Stimulated activated CD8-positive, alpha-beta memory T cell treated with anti-CD3 and anti-CD28 coated beads, Interleukin-4, amount 100 ng/mL, for 24 hours (primary cell): ENCODE data around the gene LSAMP.
"Not testable (repeated sequence)": the region's sequence is repeated elsewhere in the genome, so short reads cannot be mapped to it uniquely, and the experiment has no call there.

Source experiments
- DNase-seq: peaks from one replicate; pipeline ENCODE4 v3.0.0-alpha.2; 2020; ENCODE audit warnings: low read depth

LSAMP gene

DNA sequence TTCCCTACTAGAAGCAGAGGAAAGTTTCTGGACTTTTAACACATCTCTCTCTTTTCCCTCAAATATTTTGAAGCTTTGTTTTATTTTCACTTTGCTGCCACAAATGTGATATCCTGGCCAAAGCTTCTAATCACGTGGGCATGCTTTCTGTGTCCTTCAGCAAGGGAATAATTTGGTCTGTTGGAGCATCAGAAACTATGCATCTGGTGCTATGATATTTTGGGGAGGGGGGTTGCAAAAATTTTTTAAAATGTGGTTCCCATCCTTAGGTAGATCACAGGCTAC is 567.7 kb downstream of the LSAMP start:
- DNase-seq = no peak

DNA sequence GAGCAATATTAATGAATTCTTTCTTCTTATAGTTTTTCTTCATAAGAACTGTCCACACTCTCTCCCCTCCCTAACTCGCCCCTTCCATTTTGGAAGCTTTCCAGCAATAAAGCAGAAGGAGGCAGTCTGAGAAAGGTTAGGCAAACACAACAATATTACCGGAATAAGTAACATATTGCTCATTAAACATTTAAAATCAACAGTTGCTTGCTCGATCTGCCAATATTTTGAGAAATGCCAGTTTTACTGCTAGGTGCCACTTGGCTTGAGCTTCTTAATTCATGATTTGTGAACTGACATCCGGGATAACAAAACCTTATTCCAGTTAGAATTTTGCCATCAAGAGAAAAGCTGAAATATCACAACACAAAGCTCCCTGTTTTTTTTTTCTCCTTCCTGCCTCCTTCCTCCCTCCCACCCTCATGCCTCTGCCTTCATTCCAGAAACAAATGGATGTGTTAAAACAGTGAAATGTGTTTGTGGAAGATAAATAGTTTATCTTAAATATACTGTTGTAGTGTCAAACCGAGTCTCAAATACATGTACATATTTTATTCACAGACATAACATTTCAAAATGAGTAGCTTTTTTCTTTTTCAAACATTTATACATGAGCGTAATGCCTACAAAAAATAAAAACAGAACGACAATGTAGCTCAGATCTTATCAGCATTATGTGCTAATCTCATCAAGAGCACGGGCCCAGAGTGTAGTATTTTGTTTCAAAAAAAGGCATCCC is 568.2 kb downstream of the LSAMP start:
- no peak for DNase-seq

DNA sequence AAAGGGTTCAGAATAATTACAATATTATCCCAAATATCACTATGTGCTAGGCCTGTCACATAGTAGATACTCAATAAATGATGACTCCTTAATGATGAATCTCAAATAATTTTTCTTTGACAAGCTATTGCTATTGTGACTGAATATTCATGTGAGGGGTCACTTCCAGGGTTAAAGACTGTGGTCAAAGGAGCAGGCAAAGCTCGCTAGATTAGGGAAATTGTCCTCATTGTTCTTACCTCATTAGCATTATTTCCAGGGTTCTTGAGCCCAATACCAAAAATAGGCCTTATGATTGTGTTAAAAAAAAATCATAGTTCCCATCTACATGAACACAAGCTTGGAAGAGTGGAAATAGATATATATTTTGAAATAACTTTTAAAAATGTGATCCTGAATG is 569.8 kb downstream of the LSAMP start:
- no peak for DNase-seq

DNA sequence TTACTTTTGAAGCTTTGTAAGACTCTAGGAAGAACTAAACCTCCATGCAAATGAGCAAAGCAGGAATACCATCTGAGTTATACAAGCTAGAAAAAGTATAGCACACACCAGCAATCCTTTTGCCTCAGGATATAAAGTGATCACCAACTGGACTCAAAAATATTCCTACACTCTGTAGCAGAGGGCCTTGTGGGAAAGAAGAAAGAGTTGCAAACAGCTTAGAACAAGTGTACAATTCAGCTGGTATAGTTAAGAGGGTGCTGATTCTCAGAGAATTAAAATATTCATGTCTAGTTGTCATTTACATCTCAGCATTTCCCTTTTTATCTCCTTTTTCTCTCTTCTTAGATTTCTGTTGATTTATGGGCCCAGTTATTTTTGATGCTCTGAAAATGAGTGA is 573.6 kb downstream of the LSAMP start:
- no peak for DNase-seq

DNA sequence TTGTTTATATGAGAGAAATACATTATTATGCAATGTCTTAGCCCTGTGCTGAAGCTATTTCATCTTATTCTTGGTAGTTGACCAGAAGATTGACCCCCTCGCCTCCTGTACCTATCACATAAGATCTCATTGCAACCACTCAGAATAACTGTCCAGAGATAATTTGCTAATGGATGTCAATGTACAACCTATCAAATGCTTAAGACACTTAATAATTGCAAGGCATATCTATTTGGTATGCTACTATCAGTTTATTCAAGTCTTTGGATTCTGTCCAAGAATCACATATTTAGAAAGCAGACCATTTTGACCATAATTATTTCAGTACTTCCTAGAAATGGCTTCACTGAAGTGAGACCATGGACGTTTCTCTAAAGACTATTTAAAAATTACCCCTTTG is 580.4 kb downstream of the LSAMP start:
- DNase-seq = no peak

DNA sequence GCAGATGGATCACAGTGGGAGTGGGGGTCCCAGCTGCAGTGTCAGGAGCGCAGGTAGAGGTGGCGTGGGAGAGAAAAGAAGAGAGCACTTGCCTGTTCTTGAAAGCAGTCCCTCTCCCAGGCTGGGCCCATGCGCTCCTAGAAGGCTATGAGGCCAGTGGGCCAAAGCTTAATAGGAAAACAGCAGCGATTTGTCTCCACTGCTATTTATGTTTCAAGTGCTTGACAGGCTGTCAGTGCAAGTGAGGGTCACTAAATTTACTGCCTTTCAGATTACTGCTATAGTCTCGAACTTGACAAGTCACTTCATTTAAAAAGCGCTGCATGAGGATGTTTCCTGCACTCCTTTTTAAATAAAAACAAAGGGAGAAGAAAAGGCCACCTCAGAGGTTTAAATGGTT is 582.4 kb downstream of the LSAMP start:
- DNase-seq = no peak

DNA sequence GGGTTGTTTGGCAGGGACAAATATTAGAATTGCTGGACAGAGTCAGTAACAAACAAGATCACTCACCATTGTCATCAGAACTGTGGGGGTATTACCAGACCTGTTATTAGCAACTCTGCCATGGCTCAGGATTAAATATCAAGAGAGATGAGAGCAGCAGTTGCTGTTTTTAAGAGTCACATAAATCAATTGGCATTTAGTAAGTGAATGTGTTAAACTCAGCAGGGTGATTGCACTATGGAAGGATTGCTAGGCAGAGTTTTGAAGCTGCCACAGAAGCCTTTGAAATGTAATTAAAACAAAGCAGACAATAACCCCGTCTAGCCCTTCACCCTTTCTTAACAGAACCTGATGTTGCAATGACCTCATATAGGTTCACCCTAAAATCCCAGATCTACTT is 583.2 kb downstream of the LSAMP start:
- no peak for DNase-seq

DNA sequence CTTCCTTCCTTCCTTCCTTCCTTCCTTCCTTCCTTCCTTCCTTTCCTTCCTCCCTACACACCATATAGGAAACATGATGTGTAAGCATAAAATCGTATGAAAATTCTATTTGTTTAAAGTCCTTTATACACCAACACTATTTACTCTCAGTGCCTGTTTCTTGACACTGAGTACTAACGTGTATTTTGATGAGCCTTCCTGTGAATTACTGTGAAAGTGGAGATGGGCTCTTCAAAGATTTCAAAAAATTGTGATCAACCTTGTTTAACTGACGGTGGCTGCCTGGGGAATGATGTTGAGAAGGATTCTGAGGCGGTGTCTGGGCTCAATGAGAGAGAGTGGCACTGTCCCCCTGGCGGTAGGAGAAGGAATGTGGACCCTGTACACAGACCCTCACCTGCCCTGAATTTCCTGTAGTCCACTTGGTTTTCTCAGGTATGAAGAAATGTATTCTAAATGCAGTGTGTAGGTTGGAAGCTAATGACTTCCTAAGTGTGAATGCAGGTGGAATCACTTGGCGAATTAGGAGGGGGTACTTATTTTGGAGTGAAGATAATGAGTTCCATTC is 584.0 kb downstream of the LSAMP start:
- no peak for DNase-seq

DNA sequence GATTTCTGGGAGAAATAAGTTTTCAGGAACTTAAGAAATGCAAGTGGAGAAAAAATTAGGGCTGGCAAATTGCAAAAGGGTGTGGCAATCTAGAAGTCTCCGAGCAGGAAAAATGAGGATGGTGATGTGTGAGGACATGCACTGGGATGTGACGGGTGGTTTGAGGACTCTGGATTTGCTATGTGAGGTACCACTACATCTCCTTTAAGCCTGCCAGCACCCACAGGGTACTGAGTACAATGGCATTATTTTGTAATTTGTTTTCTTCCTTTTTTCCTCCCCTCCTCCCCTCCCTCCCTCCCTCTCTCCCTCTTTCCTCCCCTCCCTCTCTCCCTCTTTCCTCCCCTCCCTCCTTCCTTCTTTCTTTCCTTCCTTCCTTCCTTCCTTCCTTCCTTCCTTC is 584.5 kb downstream of the LSAMP start:
- DNase-seq = no peak

DNA sequence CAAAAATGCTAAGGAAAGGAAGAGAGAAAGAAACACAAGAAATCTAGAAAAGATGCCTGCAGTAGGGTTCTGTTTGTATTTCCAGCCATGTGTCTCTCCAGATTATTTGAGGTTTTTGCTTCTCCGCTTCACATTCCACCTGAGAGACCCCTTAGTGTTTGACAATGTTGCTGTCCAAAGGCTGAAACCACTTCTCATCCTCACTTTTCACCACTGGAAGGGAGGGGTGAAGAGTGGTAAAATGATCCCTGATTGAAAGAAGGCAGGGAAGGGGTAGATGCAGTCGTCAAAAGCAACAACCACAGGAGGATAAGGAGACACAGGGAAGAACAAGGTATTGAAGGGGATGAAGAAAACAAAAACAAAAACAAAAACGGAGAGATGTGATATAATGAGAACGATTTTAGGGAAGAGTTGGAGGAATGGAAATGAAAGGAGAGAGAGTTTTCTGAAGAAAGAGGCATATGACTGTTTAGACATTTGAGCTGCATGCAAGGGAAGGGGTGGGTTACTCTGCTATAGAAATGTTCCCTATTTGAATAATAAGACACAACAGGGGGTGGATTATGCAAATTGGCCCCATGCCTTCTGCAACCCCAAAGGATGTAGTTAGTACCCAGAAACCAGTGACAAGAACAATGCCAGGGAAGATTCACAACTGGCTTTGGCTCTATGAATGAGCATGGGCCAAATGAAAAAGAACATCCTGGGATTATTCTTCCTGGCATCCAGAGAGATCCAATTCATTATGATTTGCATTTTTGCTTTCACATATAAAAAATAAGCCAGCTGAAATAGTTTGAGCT is 586.1 kb downstream of the LSAMP start:
- DNase-seq = no peak

DNA sequence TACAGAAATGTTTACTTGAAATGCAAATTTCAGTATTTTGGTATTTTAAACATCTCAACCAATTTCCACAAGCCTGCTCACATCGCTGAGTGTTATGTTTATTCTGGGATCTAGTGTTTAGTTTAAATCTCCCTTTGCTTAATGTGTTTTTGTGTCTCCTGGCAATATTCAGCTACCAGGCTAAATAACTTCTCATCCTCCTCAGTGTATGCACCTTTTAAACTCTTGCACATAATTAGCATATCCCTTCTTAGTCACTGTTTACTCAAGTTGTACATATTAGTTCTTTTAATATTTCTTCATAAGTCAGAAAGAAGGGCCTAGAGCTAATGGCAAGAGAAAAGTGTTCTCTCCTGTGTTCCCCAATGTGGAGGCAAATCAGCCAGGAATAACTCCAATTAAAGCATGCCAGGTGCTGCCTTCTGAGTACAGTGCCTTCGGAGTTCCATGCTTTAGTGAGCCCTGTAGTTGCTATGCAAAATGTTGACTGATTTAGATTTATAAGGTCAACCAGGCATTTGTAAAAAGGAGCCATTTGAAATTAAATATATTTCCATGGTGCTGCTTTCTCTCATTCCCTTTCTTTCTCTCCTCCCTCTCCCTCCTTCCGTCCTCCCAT is 587.7 kb downstream of the LSAMP start:
- no peak for DNase-seq

DNA sequence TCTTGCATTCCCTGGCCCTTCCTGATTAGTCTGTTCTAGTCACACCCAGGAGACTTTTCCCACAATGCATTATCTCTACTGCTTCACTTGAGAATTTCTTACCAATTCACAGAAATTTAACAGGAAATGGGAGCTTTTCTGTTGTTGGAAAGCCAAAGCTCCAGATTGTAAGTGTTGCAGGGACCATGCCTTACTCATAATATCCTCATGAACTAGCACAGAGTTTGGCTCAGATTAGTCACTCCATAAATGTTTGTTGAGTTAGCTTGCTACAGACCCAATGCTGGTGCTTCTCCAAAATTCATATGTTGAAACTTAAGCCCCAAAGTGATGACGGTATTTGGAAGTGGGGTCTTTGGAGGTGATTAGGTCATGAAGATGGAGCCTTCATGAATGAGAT is 589.4 kb downstream of the LSAMP start:
- DNase-seq = no peak

DNA sequence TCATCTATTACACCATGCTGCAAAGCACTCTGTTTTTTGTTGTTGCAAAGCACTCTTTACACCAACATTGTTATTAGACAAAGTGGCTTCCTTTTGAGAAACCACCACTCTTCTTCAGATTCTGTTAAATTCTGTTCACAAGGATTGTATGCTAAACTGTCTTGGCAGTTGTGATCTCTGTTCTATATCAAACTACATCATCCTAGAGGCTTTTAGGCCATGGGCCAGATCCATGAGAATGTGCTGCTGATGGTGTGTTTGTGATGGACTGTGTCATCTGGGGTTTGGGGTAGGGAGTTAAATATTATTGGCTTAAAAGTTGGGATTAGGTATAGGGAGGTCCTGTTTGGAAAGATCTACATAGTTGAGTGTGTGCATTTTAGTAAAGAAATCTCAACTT is 592.2 kb downstream of the LSAMP start:
- DNase-seq = no peak

DNA sequence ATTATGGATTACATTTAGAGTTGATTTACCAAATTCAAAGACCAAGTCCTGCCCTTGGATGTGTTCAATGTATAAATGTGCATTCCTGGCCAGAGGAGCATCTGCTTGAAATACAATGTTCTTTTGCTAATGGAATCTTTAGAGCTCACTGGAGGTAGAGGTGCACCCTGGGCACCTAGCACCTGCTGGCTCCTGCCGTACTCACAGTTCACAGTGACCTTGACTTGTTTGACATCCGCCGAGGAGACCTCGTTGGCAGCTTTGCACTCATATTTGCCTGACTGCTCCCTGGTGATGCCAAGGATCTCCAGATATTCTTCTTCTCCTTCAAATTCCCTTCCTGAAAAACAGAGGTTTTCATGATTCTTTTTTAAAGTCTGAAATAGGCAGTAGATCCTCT is 593.0 kb downstream of the LSAMP start:
- no peak for DNase-seq

DNA sequence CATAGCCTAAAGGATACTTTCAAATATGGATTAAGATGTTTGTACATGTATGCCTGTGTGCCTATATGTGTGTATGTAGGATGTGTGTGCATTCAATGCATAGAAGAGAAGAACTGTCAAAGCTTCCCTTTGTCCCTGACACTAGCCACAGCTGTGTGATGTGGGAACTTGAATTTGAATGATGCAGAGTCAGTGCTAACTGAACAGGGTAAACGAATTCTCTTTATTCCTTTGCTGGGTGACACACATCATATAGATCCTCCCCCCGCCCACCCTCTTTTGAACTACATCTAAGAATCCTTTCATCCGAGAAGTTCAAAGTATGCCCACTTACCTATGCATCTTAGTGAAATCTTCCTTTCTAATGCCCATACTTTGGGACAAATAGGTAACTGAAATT is 593.7 kb downstream of the LSAMP start:
- DNase-seq = no peak

DNA sequence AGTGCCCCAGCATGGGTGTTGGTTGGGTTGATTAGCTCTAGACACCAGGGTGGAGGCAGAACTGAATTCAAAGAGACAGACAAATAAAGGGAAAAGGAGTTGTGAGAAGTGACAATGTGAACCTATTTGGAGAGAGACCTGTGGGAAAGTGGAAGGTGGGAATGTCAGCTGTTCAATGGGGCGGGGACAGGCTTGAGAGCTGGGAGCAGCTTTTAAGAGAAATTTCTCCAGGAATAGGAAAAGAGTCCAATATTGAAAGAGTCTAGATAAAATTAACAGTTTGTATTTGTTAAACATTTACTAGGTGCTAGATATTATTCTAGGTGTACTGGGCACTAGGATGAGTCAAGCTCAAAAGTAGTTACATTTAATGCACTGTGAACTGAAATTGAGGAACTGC is 596.6 kb downstream of the LSAMP start:
- no peak for DNase-seq

DNA sequence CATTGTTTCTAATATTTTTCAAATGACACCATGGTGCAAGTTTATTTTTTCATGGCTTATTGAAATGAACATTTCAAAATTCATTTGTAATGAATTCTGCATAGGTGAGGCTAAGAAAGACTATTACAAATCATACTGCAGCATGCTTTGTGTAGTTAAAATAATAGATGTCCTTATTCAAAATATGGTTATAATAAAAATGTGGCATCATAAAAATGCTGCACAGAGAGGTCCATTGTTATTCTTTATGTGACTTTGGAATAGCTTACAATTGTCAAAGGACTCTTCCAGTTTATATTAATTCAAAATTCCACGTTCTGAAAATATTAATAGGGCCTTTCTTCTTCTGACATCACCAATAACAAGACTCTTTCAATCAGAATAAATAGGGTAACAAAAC is 599.3 kb downstream of the LSAMP start:
- DNase-seq = no peak

DNA sequence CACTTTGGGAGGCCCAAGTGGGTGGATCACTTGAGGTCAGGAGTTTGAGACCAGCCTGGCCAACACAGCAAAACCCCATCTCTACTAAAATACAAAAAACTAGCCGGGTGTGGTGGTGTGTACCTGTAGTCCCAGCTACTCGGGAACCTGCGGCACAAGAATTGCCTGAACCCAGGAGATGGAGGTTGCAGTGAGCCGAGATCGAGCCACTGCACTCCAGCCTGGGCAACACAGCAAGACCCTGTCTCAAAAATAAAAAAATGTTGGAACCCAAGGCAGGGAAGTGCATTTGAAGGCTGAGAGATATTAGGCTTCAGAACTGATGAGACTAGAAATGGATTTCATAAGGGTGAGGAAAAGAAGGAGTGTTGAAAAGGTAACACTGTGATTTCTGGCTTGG is 600.6 kb downstream of the LSAMP start:
- not testable (repeated sequence) for DNase-seq

DNA sequence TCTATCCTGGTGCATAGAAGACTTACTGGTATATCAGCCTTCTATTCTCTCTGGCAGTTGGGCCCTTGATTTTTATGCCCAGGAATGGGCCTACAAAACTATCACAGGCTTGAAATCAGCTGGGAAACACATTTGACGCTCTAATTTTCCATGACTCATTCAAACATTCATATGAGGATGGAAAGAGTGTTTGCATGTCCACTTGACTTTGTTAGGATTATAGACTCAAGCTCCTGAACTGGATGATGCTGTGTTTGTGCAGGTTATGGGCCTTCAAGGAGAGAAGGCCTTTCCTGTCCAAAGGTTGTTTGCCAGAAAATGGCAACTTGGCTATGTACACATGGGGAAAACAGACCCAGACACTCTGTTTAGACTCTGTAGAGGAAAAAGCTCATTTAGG is 602.1 kb downstream of the LSAMP start:
- DNase-seq = no peak

DNA sequence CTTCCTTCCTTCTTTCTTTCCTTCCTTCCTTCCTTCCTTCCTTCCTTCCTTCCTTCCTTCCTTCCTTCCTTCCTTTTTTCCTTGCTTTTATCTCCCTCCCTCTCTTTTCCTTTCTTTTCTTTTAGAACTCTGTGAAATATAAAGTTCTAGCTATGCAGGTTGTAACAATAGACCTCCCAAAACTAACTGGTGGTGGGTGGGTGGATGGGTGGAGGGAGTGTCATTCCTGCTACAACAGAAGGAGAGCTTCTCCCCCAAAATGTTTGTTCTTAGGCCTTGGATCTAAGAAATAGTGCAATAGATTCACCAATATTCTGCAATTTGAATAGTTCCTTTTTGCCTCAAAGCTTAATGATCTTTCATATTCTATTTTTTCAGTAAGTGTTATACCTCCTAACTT is 606.0 kb downstream of the LSAMP start:
- no peak for DNase-seq

DNA sequence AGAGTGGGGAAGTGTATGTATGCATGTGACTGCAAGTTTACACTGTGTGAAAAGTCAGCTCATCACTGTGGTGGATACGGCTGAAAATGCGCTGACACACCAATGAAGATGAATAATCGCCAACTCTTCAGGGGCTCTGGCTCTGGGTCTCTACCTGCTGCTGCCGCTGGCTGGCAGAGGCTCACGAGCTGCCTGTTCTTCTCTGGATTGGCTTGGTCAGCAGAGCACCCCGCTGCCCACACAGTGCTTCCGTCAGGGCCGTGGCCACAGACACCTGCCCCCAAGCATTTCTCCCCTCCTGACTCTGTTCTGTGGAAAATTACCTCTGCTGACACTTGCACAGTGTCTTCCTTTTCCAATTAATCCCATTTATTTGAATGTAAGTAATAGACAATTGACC is 606.5 kb downstream of the LSAMP start:
- no peak for DNase-seq

DNA sequence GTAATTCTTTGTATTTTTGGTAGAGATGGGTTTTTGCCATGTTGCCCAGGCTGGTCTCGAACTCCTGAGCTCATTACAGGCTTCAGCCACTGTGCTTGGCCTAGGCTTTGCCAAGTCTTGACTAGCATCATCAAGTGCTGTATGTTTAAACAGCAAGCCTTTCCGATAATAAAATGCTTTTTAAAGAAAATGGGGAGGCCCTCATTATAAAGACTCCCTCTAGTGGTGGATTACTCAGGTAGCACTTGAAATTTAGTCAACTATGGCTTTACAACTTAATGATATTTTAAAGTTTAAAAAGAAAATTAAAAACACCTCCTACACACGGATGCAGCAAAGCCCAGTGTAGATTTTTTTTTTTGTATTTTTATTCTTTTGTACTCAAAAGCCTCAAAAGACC is 608.3 kb downstream of the LSAMP start:
- DNase-seq = no peak

DNA sequence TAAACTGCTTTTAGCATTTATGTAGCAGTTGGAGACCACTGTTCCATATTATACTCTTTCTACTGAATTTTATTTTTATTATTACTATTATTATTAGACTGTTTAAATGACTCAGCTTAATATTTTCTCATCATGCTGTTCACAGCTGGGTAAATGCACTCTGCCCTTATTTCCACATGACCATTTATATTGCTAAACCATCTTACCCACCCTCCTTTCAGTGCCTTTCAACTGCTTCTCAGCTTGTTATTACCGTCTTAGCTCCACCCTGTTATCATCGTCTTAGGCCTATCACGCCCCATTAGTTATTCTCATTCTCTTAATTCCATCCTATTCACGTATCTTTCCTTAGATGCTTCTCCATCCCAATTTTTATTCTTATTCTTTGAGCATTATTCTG is 609.3 kb downstream of the LSAMP start:
- DNase-seq = no peak
